HFFc6 (cell line): Measurements from ENCODE around the gene USP15. TPM values are rescaled to one million over a fixed set of nuclear protein-coding genes. Genes with fewer than 3 reads are reported as not detected.

Source experiments
- DNase-seq: peaks from one replicate; pipeline ENCODE4 v3.0.0-alpha.2; 2018
- H3K27ac Mint-ChIP-seq: 2 replicates; pipeline ENCODE4 v1.8.0; 2020; ENCODE audit warnings: mild to moderate bottlenecking, mixed read lengths
- H3K27me3 Mint-ChIP-seq: 2 replicates; pipeline ENCODE4 v1.8.0; 2021; ENCODE audit warnings: mild to moderate bottlenecking, moderate library complexity, mixed read lengths; ENCODE audit not compliant: insufficient read depth
- H3K36me3 Mint-ChIP-seq: 2 replicates; pipeline ENCODE4 v1.8.0; 2021; ENCODE audit warnings: low read depth, mixed read lengths
- H3K4me1 Mint-ChIP-seq: 2 replicates; pipeline ENCODE4 v1.8.0; 2020; ENCODE audit warnings: low read depth, mixed read lengths
- H3K4me3 Mint-ChIP-seq: 2 replicates; pipeline ENCODE4 v1.8.0; 2020; ENCODE audit warnings: mild to moderate bottlenecking, moderate library complexity, mixed read lengths
- H3K9me3 Mint-ChIP-seq: 2 replicates; pipeline ENCODE4 v1.8.0; 2020; ENCODE audit warnings: mild to moderate bottlenecking, mixed read lengths
- CTCF ChIP-seq: fragments of 200-600 bp; sonication (generic); IDR thresholded peaks from 2 replicates; pipeline ENCODE4 v1.5.0; 2021; ENCODE audit warnings: antibody characterized with exemption, mild to moderate bottlenecking
- total RNA-seq, 6 experiments: library from RNA; stranded (reverse); fragmentation: NEBNext Ultra II Directional; extraction: Animal tissue kit (Norgen Biotek cat#: 25700); gene quantifications; 2 replicates in 1 of 6; 3 replicates in 5 of 6; pipeline ENCODE4 v1.2.3, GENCODE V29; 2021

Gene USP15
- total RNA-seq, 6 experiments from 2014 or later = 48.8 to 63.5 (median 54.9) TPM

DNA sequence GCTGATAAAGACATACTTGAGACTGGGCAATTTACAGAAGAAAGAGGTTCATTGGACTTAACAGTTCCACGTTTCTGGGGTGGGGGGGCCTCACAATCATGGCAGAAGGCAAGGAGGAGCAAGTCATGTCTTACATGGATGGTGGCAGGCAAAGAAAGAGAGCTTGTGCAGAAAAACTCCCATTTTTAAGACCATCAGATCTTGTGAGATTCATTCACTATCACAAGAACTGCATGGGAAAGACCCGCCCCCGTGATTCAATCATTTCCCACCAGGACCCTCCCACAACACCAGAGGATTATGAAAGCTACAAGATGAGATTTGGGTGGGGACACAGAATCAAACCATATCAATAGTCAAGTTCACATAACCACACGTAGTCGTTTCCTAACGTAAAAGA is 85.5 kb downstream of the USP15 start:
- Mint-ChIP-seq H3K4me1 (peaks cover 36% of the 10 kb centered on the region), H3K27me3 (no peaks in the 10 kb centered on the region; the same call in 1 of the 2 replicates), H3K36me3 (peaks cover 43% of the 10 kb centered on the region), H3K4me3 (no peak overlapping the region), H3K9me3 (peaks cover 7% of the 10 kb centered on the region; the same call in 1 of the 2 replicates), H3K27ac (no peak overlapping the region; the same call in 1 of the 2 replicates)
- no peak for DNase-seq
- TF ChIP-seq CTCF = no peak

DNA sequence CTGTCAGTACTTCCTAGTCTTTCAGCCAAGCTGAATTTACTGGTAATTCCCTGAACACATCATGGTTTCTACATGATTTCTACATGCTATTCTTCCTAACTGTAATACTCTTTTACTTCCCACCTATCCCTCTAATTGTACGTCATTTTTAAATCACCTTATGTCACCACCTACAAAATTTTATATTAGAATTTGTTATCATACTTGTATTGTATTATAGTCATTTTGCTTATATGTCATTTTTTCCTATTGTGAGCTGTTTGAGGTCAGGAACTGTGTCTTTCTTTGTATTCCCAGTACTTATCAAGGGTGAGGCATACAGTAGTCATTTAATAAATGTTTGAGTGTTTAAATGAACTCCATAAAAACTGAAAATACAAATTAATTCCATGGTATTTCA is 86.6 kb downstream of the USP15 start:
- no peaks in the 10 kb centered on the region; the same call in 1 of the 2 replicates for H3K27me3 Mint-ChIP-seq
- no peak overlapping the region for H3K4me3 Mint-ChIP-seq
- peaks cover 37% of the 10 kb centered on the region for H3K36me3 Mint-ChIP-seq
- H3K9me3 Mint-ChIP-seq = peaks cover 7% of the 10 kb centered on the region; the same call in 1 of the 2 replicates
- H3K27ac Mint-ChIP-seq = peak overlapping the region; percentile 17; the same call in 1 of the 2 replicates
- TF ChIP-seq CTCF = no peak
- peaks cover 36% of the 10 kb centered on the region for H3K4me1 Mint-ChIP-seq
- DNase-seq = no peak

DNA sequence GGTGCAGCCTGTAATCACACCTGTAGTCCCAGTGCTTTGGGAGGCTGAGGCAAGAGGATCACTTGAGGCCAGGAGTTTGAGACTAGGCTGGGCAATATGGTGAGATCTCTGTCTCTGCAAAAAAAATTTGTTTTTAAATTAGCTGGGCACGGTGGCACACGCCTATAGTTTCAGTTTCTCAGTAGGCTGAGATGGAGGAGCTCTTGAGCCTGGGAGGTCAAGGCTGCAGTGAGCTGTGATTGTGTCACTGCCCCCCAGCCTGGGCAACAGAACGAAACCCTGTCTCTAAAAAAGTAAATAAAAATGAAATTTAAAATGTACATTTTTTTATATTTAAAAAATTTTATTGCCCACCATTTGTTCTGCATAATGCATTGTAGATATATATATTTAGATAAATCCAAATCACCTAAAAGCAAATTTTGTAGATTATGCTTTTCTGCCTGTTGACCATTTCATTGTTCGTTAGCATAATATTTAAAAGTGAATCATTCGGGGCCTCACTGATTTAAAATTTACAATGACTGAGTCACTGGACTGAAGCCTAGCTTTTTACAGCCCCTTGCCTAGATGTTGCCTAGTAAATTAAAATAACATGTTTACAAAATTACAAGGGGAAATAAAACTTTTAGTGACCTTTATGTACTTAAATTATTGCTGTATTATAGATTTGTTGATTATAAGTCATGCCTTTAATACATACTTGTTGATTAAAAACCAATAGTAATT is 87.9 kb downstream of the USP15 start:
- H3K27ac Mint-ChIP-seq = peak overlapping the region; percentile 87
- peak overlapping the region; percentile 83 for H3K4me3 Mint-ChIP-seq
- peaks cover 31% of the 10 kb centered on the region for H3K36me3 Mint-ChIP-seq
- peak; percentile 57 for DNase-seq
- H3K27me3 Mint-ChIP-seq = no peaks in the 10 kb centered on the region; the same call in 1 of the 2 replicates
- H3K4me1 Mint-ChIP-seq = peaks cover 36% of the 10 kb centered on the region
- no peak for TF ChIP-seq CTCF
- H3K9me3 Mint-ChIP-seq = peaks cover 7% of the 10 kb centered on the region; the same call in 1 of the 2 replicates

GRCh38 chr12:62350554-62350953 is 90.3 kb downstream of the USP15 start:
- Mint-ChIP-seq H3K27ac (no peak overlapping the region), H3K9me3 (no peaks in the 10 kb centered on the region), H3K36me3 (peaks cover 15% of the 10 kb centered on the region), H3K27me3 (no peaks in the 10 kb centered on the region; the same call in 1 of the 2 replicates), H3K4me1 (peaks cover 28% of the 10 kb centered on the region), H3K4me3 (no peak overlapping the region)
- no peak for DNase-seq
- no peak for TF ChIP-seq CTCF

DNA sequence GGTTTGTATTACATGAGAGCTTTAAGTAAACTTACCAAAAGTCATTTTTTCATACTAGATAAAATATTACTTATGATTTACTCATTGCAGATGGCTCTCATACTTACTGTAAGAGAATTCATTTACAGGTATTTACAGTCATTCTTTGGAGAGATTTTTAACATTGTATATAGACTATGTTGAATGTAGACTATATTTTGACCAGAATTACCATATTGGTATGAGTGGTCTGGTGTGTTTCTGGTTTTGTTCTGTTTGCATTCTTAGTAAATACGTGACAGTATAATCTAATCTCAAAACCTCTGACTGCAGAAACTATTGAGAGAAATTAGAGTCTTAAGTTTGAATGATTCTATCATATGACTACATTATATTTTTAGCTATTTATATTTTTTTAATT is 91.1 kb downstream of the USP15 start:
- no peak for DNase-seq
- Mint-ChIP-seq H3K36me3 (peaks cover 11% of the 10 kb centered on the region), H3K4me1 (peaks cover 26% of the 10 kb centered on the region), H3K27ac (no peak overlapping the region), H3K4me3 (no peak overlapping the region), H3K27me3 (no peaks in the 10 kb centered on the region), H3K9me3 (no peaks in the 10 kb centered on the region)
- no peak for TF ChIP-seq CTCF
